HL-60/S4 (cell line): ENCODE results near the gene TRA2B.

ENCODE experiments used
- in situ Hi-C: fragments of 300-500 bp; cut with MboI; formaldehyde crosslinking; loops from 2 replicates; pipeline ENCODE4 v1.14.3; 2022; ENCODE audit warnings: low sequenced_read_pairs

TRA2B gene

DNA sequence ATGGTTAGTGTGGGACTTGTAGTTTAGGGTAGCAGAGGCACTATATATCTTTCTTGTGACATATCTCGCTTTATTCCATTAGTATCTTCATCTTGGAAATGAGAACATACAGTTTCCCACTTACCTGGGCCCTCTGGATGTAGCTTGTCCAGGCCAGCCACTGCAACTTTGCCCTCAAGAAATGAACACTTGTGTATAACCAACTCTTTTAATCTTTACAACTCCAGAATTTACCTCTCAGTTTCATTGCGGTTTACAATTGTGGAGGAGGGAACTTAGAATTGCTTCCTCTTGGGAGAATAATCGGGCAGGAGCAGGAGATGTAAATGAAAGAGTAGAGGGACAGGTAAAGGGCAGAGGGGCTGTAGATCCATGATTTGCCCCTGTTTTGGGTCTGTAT, 18.4 kb upstream of the TRA2B start:
- in situ Hi-C loops, result no loop called here

DNA sequence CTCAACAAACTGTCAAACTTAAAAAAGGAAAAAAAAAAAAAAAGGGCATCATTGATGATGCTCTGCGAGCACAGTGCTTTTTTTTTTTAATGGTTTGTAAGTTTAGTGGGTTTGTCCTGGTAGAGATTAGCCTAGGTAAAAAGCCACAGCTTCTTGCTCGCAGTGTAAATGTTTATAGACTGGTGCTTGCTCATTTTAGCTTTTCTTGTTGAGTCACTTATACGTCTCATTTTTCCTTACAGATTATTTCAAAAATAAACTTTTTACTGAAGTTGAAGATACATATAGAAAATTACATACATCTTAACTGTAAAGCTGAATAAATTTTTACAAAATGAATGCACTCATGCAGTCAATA, 16.5 kb upstream of the TRA2B start:
- in situ Hi-C loops, result no loop called here

- in situ Hi-C loops, result no loop called here
Observed at GRCh38 chr3:185950728-185951127, 12.9 kb upstream of the TRA2B start.

DNA sequence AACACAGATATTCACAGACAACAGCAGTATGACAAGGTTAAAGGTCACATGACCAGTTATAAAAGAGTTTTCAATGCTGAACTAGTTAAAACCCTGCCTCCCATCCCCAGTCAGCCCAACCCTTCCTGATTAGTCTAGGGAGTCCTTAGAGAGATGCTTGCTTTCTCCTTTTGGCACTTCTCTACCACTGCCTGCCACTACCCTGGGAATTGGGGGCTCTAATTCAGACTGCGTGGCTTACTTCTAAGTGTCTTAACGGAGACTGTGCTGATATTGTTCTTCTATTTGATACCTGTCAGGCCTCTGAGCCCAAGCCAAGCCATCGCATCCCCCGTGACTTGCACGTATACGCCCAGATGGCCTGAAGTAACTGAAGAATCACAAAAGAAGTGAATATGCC, 11.7 kb upstream of the TRA2B start:
- in situ Hi-C loops, result no loop called here

GRCh38 chr3:185948292-185948691, 10.5 kb upstream of the TRA2B start:
- in situ Hi-C loops, result no loop called here

- in situ Hi-C loops, result no loop called here
Observed at GRCh38 chr3:185943760-185944106, 5.9 kb upstream of the TRA2B start.

- in situ Hi-C loops, result no loop called here
Observed at GRCh38 chr3:185942907-185943759, 5.3 kb upstream of the TRA2B start.

GRCh38 chr3:185942396-185942795, 4.6 kb upstream of the TRA2B start:
- in situ Hi-C loops, result no loop called here

GRCh38 chr3:185940951-185941350, 3.1 kb upstream of the TRA2B start:
- in situ Hi-C loops, result no loop called here

DNA sequence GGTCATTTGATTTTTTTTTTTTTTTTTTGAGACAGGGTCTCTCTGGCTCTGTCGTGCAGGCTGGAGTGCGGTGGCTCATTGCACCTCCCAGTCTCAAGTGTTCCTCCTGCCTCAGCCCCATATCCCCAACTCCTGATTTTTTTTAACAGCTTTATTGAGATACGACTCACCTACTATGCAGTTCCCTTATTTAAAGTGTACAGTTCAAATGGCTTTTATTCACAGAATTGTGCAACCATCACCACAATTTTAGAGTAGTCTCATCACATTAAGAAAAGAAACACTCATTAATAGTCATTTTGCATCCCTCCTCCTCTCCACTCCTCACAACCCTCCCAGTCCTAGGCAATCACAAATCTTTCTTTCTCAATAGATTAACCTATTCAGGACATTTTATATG, 1.9 kb upstream of the TRA2B start:
- in situ Hi-C loops, result no loop called here

DNA sequence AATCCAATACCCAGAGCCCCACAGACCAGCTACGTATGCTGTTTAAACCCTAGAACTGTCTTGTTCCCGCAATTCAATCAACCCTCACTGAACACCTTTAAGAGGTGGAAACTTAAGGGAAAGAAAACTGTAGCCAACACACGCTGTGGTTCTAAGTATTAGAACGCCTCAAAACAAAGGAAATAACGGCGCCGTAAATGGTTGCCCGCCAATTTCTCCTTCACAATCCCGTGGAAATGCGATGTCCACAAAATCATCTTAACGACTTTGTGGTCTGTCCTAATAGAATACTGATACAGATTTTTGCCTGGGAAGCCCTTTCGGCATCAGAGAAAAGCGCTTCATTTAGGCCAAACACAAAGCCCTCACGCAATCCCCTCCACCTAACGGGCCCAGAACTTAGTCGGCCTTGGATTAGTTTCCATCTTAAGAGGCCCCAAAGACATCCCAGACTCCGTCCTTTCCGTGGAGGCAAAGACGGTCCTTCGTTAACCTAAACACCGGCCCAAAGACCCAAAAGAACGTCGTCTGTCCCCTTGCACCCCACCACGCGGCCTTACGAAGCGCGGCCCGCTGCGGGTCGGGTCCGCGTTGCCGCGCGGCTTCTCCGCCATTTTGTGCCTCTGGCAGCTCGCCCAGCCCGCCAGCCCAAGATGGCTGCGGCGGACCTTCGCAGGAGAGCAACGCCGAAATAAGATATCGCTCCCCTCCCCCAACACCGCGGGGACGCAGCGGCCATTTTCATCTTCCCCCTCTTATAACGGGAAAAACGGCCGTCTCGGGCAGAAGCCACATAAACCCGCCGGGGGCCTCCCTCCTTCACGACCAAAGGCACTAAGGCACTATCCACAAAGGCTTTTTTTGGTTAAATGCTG, 763 bp downstream of the TRA2B start:
- in situ Hi-C loops, result no loop called here

GRCh38 chr3:185936273-185936629, 1.6 kb downstream of the TRA2B start:
- in situ Hi-C loops, result no loop called here

- in situ Hi-C loops, result no loop called here
Observed at GRCh38 chr3:185935465-185936272, 2.1 kb downstream of the TRA2B start.

GRCh38 chr3:185934767-185935464, 2.9 kb downstream of the TRA2B start:
- in situ Hi-C loops, result no loop called here

GRCh38 chr3:185934174-185934557, 3.6 kb downstream of the TRA2B start:
- in situ Hi-C loops, result no loop called here

DNA sequence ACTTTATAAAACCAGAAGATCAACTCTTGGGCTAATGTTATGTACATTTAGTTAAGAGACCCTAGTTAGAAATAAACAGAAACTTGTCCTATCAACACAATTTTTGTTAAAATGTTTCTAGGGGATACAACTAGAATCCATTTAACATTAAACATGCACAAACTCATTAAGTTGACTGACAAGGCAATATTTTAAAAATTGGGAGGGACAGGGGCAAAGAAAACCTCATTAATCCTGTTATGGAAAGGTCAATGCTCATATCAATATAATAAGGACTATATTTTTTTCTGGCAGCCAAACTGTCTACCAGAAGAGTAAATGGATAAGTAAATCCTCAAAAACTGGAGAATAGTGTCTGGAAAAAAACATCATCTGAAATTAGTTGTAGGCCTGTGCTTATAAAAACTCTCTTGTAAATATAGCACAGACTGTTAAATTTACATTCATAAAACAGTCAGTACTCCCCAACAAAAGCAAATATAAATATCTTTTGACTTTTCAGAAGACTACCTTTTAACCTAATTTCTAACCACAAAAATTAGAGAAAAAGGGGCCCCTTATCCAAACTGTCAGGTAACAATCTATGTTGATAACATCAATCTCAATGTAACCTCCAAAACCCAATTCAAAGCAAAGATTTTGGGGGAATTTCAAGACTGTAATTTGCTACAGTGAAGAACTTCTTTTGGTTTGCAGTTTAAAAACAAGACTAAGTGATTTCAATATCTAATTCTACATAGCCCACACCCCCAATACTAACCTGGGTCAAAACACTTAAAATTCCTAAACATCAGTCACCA, 4.2 kb downstream of the TRA2B start:
- in situ Hi-C loops, result no loop called here

GRCh38 chr3:185931777-185932612, 5.8 kb downstream of the TRA2B start:
- in situ Hi-C loops, result no loop called here

DNA sequence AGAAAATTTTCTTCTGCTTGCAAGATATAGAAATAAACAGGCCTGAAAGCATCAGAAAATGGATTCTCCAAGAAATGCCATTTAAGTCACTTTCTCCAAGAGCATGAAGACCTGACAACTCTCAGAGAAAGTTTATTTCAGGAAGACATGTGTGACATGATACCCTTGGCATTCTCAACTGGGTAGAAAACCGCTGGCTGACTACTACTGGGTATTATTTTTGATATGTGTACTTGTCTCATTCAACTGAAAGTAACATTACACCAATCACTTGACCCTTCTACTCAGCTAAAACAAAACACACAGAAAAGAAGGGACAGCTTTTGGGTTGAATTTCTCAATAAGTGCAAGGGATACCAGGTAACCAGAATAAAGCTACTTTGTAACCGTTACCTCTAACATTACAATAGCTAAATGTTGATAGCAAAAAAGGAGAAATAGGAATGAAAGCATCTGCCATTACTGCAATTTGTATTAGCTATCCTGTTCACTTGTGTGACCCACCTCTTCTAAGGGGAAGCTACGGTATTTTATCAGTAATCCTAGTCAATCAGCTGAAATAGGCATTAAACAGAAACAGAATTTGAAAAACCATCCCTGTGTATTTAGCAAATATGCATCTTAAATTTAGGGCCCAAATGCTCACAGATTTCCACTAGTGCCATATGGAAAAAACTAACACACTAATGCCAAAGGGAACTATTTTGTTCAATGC, 7.3 kb downstream of the TRA2B start:
- in situ Hi-C loops, result no loop called here
